HG03521 (cell line): Measurements from ENCODE around the gene ZNF213.

Experiments used
- ATAC-seq: cut with Tn5 transposase; IDR thresholded peaks from one replicate; pipeline ENCODE4 v1.9.1; 2021; ENCODE audit warnings: mild to moderate bottlenecking, moderate library complexity; ENCODE audit not compliant: unreplicated experiment

The ZNF213 gene

GRCh38 chr16:3188675-3188924, 53.8 kb downstream of the ZNF213 start:
- ATAC-seq = no peak

- no peak for ATAC-seq
Observed at GRCh38 chr16:3188925-3189825, 54.3 kb downstream of the ZNF213 start.

- no peak for ATAC-seq
Observed at GRCh38 chr16:3189869-3190268, 55.0 kb downstream of the ZNF213 start.

- ATAC-seq = no peak
Observed at GRCh38 chr16:3190949-3191353, 56.1 kb downstream of the ZNF213 start.
